ENCODE measurements around the gene MCMBP.
"Not testable (repeated sequence)": the region's sequence is repeated elsewhere in the genome, so short reads cannot be mapped to it uniquely, and the experiment has no call there.

MCMBP gene

GRCh38 chr10:119827430-119827829 lies 45.2 kb downstream of the MCMBP start:
- DNase-seq, result no peak

DNA sequence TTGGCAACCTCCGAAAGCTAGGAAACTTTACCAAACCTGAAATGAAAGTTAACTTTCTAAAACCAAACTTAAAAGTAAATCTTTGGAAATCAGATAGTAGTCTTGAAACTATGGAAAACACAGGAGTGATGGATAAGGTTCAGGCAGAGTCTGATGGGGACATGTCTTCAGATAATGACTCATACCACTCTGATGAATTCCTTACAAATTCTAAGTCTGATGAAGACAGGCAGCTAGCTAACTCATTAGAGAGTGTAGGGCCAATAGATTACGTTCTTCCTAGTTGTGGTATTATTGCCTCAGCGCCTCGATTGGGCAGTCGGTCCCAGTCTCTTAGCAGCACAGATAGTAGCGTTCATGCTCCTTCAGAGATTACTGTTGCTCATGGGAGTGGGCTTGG lies 45.9 kb downstream of the MCMBP start:
- no peak for DNase-seq

DNA sequence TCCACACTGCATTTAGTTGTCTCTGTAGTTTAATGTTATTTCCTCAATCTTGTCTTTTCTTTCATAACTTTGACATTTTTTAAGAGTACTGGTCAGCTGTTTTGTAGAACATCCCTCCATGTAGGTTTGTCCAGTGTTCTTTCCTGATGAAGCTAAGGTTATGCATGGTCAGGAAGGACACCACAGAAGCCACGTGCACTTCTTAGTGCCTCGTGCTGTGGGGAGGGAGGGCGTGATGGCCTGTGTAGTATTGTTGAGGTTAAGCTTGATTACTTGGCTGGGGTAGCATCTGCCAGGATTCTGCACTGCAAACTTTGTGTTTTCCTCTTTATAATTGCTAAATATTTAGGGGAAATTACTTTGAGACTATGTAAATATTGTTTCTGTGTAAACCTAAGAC lies 48.3 kb downstream of the MCMBP start:
- no peak for DNase-seq

- DNase-seq, result no peak
Observed at GRCh38 chr10:119821182-119821581, 51.5 kb downstream of the MCMBP start.

DNA sequence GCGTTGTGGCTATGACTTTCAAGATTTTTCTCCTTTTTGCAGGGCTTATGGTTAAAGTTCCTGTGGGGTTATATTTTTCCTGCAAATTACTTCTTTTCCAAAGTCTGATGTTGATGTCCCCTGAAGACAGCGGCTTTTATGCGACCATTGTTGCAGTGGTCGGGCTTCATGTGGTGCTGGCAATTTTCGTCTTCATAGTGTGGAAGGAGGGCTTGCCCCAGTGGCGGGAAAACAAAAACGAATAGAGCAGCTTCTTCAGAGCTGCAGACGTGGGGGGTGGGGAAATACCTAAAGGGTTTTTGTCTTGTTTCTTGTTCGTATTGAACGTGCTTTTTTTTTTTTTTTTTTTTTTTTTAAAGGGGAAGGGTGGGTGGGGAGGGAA lies 53.8 kb downstream of the MCMBP start:
- DNase-seq, result no peak

GRCh38 chr10:119817991-119818888 lies 54.4 kb downstream of the MCMBP start:
- DNase-seq, result no peak

GRCh38 chr10:119815671-119816070 lies 57.0 kb downstream of the MCMBP start:
- no peak for DNase-seq

- no peak for DNase-seq
Observed at GRCh38 chr10:119812684-119813083, 60.0 kb downstream of the MCMBP start.

DNA sequence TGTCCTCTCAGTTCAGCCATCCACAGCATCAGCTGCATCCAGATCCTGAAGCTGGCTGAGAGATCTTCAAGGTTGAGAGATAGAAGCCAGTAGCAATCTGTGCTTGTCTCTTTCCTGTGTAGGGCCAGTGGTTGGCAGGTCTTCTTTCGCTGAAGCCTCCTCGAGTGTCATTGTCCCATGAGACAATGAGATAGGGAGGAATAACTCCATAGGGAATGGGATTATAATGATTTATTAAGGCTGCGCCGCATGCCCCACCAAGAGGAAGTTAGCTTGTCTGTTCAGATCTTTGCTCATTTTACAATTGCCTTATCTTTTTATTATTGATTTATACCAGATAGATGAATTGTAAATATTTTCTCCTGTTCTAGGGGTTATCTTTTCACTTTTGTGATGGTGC lies 61.5 kb downstream of the MCMBP start:
- no peak for DNase-seq

DNA sequence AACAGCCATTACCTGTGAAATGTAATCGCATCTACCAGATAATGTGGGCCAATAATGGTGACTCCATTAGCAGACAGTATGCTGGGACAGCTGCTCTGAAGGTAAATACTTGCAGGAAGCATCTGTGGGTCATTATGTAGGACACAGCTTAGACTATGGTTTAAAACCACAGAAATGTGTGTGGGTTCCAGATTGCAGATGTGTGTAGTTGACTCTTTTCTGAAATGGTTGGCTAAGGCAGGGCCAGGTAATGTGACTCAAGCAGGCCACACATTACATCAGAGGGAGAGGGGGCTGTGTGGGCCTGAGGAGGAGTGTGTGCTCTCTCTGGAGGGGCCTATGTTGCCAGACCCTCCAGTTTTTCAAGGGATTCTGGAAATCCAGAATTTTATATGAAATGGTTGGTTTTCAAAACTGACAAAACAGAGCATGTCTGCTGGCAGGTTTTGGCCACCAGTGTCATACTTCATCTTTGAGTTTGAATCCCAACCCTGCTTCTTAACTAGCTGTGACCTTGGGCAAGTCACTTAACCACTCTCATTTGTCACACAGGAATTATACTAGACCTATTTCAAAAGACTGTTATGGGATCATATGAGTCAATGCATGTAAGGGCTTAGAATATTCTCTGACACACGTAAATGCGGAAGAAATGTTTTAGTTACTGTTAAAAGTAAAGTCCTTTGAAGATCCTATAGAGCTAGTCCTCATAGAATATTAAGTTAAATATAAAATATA lies 64.5 kb downstream of the MCMBP start:
- DNase-seq, result no peak

DNA sequence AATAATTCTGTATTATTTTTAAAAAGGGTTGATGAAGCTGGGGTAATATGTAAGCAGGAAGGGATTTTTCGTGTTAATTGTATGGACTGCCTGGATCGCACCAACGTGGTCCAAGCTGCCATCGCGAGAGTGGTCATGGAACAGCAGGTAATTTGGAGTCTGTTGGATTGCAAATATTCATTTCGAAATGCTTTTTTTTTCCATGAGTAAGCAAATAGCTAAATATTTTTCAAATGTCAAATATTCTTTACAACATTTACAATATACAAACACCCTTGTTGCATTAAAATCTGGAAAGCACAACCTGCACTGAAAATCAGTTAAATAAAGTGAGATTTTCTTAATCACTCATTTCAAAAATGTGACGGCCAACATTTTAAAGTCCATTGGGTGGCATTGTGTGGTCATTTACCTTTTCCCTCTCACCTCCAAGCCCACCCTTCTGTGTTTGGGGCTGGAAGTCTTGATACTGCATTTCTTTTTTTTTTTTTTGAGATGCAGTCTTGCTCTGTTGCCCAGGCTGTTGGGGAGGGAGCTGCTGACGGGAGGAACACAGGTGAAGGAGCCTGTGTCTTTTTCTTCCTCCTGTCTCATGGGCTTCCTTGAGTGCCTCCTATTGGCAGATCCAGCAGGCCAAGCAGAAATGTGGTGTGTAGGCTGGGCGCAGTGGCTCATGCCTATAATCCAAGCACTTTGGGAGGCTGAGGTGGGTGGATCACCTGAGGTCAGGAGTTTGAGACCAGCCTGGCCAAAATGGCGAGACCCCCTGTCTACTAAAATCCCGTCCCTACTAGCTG lies 66.1 kb downstream of the MCMBP start:
- DNase-seq, result no peak

GRCh38 chr10:119805702-119806230 lies 66.9 kb downstream of the MCMBP start:
- no peak for DNase-seq

DNA sequence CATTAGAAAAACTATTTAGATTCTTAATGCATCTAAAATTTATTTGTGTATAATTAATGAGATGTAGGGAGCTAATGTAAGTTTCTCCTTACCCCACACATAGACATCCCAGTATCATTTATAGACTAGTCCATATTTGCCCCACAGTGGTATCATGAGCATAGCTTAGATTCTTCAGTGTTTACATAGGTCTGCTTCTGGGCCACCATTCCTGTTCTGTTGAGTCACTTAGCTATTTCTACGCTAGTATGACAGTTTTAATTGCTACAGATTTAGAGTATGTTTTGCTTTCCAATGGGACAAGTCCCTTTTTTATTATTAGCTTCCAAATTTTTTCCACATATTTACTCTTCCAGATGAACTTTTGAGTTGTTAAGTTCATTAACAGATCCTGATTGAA lies 69.4 kb downstream of the MCMBP start:
- no peak for DNase-seq

GRCh38 chr10:119801998-119802538 lies 70.6 kb downstream of the MCMBP start:
- DNase-seq, result no peak

- DNase-seq, result no peak
Observed at GRCh38 chr10:119801176-119801575, 71.5 kb downstream of the MCMBP start.

DNA sequence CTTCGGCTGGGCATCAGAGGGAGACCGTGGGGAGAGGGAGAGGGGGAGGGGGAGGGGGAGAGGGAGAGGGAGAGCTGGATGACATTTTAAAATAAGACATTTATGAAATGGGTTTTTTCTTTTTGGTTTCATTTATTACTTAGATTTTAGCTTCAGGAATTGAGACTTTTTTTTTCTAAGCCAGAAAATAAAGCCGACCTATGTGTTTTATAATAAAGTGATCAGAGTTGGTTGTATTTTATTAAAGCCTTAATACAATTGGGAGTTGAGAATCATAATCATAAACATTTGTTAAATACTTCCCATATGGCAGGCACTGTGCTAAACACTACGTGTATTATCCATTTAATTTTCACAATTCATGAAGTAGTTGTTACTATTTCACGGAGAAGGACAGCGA lies 76.6 kb downstream of the MCMBP start:
- DNase-seq, result no peak

- not testable (repeated sequence) for DNase-seq
Observed at GRCh38 chr10:119795101-119795500, 77.5 kb downstream of the MCMBP start.

- DNase-seq, result no peak
Observed at GRCh38 chr10:119786117-119786769, 86.4 kb downstream of the MCMBP start.

DNA sequence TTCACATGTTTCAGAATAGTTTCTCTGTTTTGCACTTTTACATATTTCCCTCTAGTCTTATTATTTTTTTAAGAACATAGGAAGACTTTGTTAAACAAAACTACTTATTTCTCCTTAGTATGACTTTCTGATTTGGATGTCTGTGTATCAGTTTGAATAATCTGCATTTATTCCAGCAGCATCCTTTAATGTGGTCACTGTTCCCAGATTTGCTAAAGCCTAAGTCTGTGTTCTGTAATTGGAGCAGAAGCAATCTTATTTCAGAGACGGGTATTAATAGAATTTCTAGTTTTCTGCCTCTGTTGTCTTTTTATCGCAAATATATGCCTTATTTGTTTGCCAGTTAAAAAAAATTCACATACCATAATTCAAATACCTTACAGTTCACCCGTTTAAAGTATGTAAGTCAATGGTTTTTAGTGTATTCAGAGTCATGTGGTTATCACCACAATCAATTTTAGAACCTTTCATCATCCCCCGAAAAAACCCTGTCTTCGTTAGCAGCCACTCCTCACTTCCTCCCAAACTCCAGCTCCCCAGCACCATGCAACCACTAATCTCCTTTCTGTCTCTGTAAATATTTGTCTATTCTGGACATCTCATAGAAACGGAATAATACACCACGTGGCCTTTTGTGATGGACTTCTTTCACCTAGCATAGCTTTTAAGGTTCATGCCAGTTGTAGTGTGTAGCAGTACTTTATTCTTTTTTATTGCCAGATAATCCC lies 88.1 kb downstream of the MCMBP start:
- no peak for DNase-seq

GRCh38 chr10:119783665-119784027 lies 89.0 kb downstream of the MCMBP start:
- no peak for DNase-seq

DNA sequence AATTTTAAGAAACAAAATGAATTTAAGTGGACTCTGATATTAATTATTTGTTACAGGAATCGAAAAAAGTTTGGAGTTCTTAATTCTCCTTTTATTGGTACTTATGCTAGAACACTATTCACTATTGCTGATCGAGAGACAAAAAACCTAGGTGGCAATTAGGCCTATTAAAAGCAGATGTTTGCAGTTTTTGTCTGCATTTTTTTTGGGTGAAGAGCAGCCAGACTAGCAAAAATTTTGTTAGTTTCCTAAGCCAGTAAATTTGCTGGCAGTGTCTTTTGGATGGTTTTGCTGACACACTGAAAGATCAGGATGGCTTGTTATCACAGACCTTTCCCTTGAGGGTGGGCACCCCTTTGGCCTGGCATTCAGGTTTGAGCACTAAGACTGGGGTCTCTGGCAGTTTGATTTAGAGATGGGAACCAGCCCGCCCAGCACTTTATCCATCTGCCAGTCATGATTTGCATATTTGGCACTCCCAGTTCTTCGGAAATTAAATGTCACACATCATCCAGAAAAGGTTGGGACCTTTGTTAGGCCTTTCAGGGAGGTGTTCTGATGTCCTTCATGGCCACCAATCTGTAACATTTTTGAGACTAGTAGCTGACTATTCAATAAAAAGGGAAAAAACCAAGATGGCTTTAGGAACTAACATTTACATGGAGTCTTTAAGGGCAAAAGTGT lies 89.5 kb downstream of the MCMBP start:
- no peak for DNase-seq
